GM12878 (cell line): ENCODE data around the gene TOP3A. TPM values are rescaled to one million over a fixed set of nuclear protein-coding genes. Genes with fewer than 3 reads are reported as not detected.

Experiments used
- ATAC-seq: fragments of 200-7000 bp; cut with Tn5 transposase; 3 replicates; pipeline ENCODE4 v1.9.1; 2020; ENCODE audit warnings: mild to moderate bottlenecking, moderate library complexity
- BruUV-seq: library from RNA; stranded (reverse); fragments of 400-500 nt; replicated peaks from 2 replicates; lab custom pipeline; 2021; lab: Mats Ljungman, UMichigan
- CTCF ChIA-PET: fragments of 300-600 bp; sonication (Branson Sonifier 250); formaldehyde crosslinking; extraction: SDS; loops from one replicate; lab custom pipeline; 2021; ENCODE audit warnings: inconsistent platforms; lab: Yijun Ruan, JAX
- POLR2A ChIA-PET: fragments of 350-600 bp; formaldehyde crosslinking; extraction: SDS; loops from one replicate; lab custom pipeline; 2021; ENCODE audit warnings: inconsistent platforms; lab: Charles Lee
- RAD21 ChIA-PET: fragments of 300-600 bp; sonication (Branson Sonifier 250); formaldehyde crosslinking; loops from one replicate; lab custom pipeline; 2023; ENCODE audit warnings: antibody characterized with exemption; ENCODE audit not compliant: unreplicated experiment; lab: Charles Lee
- SMC1A ChIA-PET: fragments of 300-600 bp; sonication (Branson Sonifier 250); formaldehyde crosslinking; loops from one replicate; lab custom pipeline; 2023; ENCODE audit not compliant: unreplicated experiment, uncharacterized antibody; lab: Charles Lee
- DNase-seq: peaks from one replicate; pipeline ENCODE4 v3.0.0-alpha.2; 2011; ENCODE audit warnings: low read depth, low spot score
- FAIRE-seq: peaks from 3 replicates; lab custom pipeline; 2011; peaks lifted over from hg19 to GRCh38; lab: Jason Lieb, UNC
- H2AFZ ChIP-seq: 2 replicates; pipeline ENCODE4 v1.6.0; 2011; ENCODE audit warnings: low read depth, low read length, control low read depth; ENCODE audit not compliant: control insufficient read depth
- H3K27ac ChIP-seq: 2 replicates; pipeline ENCODE4 v1.5.1; 2011; ENCODE audit warnings: control low read depth; ENCODE audit not compliant: control insufficient read depth, insufficient read depth
- H3K27me3 ChIP-seq, 2 experiments: replicated peaks in 1 of 2; 2 replicates each; pipeline versions ENCODE4 v1.6.0 to v1.6.1; 2011; ENCODE audit warnings: low read length in 1 of 2; ENCODE audit not compliant: control insufficient read depth in 2 of 2, insufficient read depth in 2 of 2
- H3K36me3 ChIP-seq, 2 experiments: 2 replicates each; pipeline ENCODE4 v1.5.1; 2011; ENCODE audit warnings: low read length in 1 of 2; ENCODE audit not compliant: control insufficient read depth in 2 of 2, insufficient read depth in 2 of 2
- H3K4me1 ChIP-seq: 2 replicates; pipeline ENCODE4 v1.6.1; 2011; ENCODE audit warnings: mild to moderate bottlenecking, low read length, moderate library complexity, mixed read lengths; ENCODE audit not compliant: control insufficient read depth, insufficient read depth
- H3K4me2 ChIP-seq: 2 replicates; pipeline ENCODE4 v1.6.0; 2011; ENCODE audit warnings: control low read depth; ENCODE audit not compliant: control insufficient read depth, insufficient read depth
- H3K4me3 ChIP-seq: fragments of 200-600 bp; sonication (generic); 2 replicates; pipeline ENCODE4 v1.5.1; 2016
- H3K79me2 ChIP-seq: 2 replicates; pipeline ENCODE4 v1.6.0; 2011; ENCODE audit warnings: low read length; ENCODE audit not compliant: control insufficient read depth, insufficient read depth
- H3K9ac ChIP-seq: 2 replicates; pipeline ENCODE4 v1.8.0; 2011; ENCODE audit warnings: low read length, control low read depth, mixed read lengths; ENCODE audit not compliant: control insufficient read depth, insufficient read depth
- H3K9me3 ChIP-seq: replicated peaks from 3 replicates; pipeline ENCODE4 v1.5.1; 2011; ENCODE audit warnings: mild to moderate bottlenecking, low read length; ENCODE audit not compliant: control insufficient read depth, insufficient read depth
- H4K20me1 ChIP-seq: 2 replicates; pipeline ENCODE4 v1.6.0; 2011; ENCODE audit not compliant: control insufficient read depth, insufficient read depth
- BCL11A ChIP-seq: IDR thresholded peaks from 2 replicates; pipeline ENCODE4 v1.6.1; 2011; ENCODE audit warnings: low read depth, low read length
- BRCA1 ChIP-seq: IDR thresholded peaks from 2 replicates; pipeline ENCODE4 v1.6.1; 2011; ENCODE audit warnings: low read depth, low read length, improper control_type of control experiment
- CREB1 ChIP-seq: IDR thresholded peaks from 2 replicates; pipeline ENCODE4 v1.6.1; 2012; ENCODE audit warnings: low read depth, mild to moderate bottlenecking, inconsistent platforms
- HCFC1 ChIP-seq: fragments of 150-350 bp; IDR thresholded peaks from 2 replicates; pipeline ENCODE4 v1.6.1; 2014; ENCODE audit warnings: low read length
- HDAC2 ChIP-seq: fragments of 200-600 bp; sonication (generic); IDR thresholded peaks from 2 replicates; pipeline ENCODE4 v1.6.1; 2017
- IKZF1 ChIP-seq: fragments of 450-650 bp; conservative IDR thresholded peaks from 2 replicates; pipeline ENCODE4 v1.6.1; 2017; ENCODE audit warnings: antibody characterized with exemption, mild to moderate bottlenecking
- MAX ChIP-seq: IDR thresholded peaks from 2 replicates; pipeline ENCODE4 v1.6.1; 2012; ENCODE audit warnings: low read depth, low read length, improper control_type of control experiment
- MTA2 ChIP-seq: fragments of 450-650 bp; IDR thresholded peaks from 2 replicates; pipeline ENCODE4 v1.6.1; 2016; ENCODE audit warnings: low read depth, mild to moderate bottlenecking, moderate library complexity
- MXI1 ChIP-seq: fragments of 150-350 bp; IDR thresholded peaks from 2 replicates; pipeline ENCODE4 v1.6.1; 2011; ENCODE audit warnings: low read depth, mild to moderate bottlenecking, inconsistent platforms, low read length, improper control_type of control experiment
- MYB ChIP-seq: fragments of 150-350 bp; IDR thresholded peaks from 2 replicates; pipeline ENCODE4 v1.6.1; 2014; ENCODE audit warnings: mild to moderate bottlenecking, low read depth, low read length, borderline replicate concordance
- NRF1 ChIP-seq: conservative IDR thresholded peaks from 2 replicates; pipeline ENCODE4 v1.6.1; 2011; ENCODE audit warnings: mild to moderate bottlenecking, low read depth, low read length, improper control_type of control experiment
- PAX5 ChIP-seq: IDR thresholded peaks from 2 replicates; pipeline ENCODE4 v1.6.1; 2011; ENCODE audit warnings: low read depth, low read length, borderline replicate concordance
- PKNOX1 ChIP-seq: fragments of 450-650 bp; IDR thresholded peaks from 2 replicates; pipeline ENCODE4 v1.6.1; 2016; ENCODE audit warnings: mild to moderate bottlenecking
- REST ChIP-seq: IDR thresholded peaks from 2 replicates; pipeline ENCODE4 v1.6.1; 2012; ENCODE audit warnings: mild to moderate bottlenecking, low read depth, low read length
- SIN3A ChIP-seq: IDR thresholded peaks from 2 replicates; pipeline ENCODE4 v1.6.1; 2012; ENCODE audit warnings: low read depth, low read length, improper control_type of control experiment
- SMARCA5 ChIP-seq: fragments of 450-650 bp; IDR thresholded peaks from 2 replicates; pipeline ENCODE4 v1.6.1; 2017; ENCODE audit warnings: mild to moderate bottlenecking
- SPI1 ChIP-seq: IDR thresholded peaks from 2 replicates; pipeline ENCODE4 v1.6.1; 2011; ENCODE audit warnings: low read depth, mild to moderate bottlenecking, low read length, moderate library complexity, borderline replicate concordance; ENCODE audit not compliant: insufficient read depth
- SUZ12 ChIP-seq: fragments of 200-600 bp; sonication (generic); IDR thresholded peaks from one replicate; pipeline ENCODE4 v1.6.1; 2018; ENCODE audit warnings: antibody characterized with exemption, mild to moderate bottlenecking; ENCODE audit not compliant: unreplicated experiment
- TCF7 ChIP-seq: IDR thresholded peaks from 2 replicates; pipeline ENCODE4 v1.6.1; 2014; ENCODE audit warnings: antibody characterized with exemption, borderline replicate concordance
- ZNF384 ChIP-seq: IDR thresholded peaks from 2 replicates; pipeline ENCODE4 v1.6.1; 2012; ENCODE audit warnings: low read depth, mild to moderate bottlenecking, low read length, improper control_type of control experiment, borderline replicate concordance
- WGBS: methylation state at CpG from one replicate; pipeline ENCODE4 v1.1.6; 2016; ENCODE audit warnings: low lambda C conversion rate; ENCODE audit not compliant: insufficient replicate concordance, insufficient coverage; ENCODE audit errors: missing lambda C conversion rate; 5-methylcytosine and 5-hydroxymethylcytosine counted together
- in situ Hi-C: fragments of 300-500 bp; cut with MboI; formaldehyde crosslinking; loops from 9 replicates; pipeline ENCODE4 v1.14.3; 2018; ENCODE audit warnings: mixed read lengths
- intact Hi-C: fragments of 100-400 bp; cut with micrococcal nuclease; formaldehyde crosslinking; loops from one replicate; pipeline ENCODE4 v1.14.2; 2022; ENCODE audit not compliant: unreplicated experiment
- polyA plus RNA-seq, 11 experiments: library from polyadenylated mRNA; depleted of rRNA in 4 of 11; unstranded in 6 of 11; stranded (reverse) in 5 of 11; fragments of >200 nt; fragmentation: Nextera tagmentation in 4 of 11; fragmentation: Illumina TruSeq in 1 of 11; extraction: Ambion mirVana in 4 of 11; extraction: Trizol in 1 of 11; gene quantifications; 1 replicate in 1 of 11; 2 replicates in 10 of 11; pipeline versions ENCODE4 v1.2.1 to v1.2.3, GENCODE V29; 2011 to 2016; ENCODE audit warnings: inconsistent platforms in 2 of 11, missing spikeins in 2 of 11, low read depth in 1 of 11
- total RNA-seq, 4 experiments: library from RNA; depleted of rRNA in 3 of 4; stranded (reverse); fragments of >200 nt in 3 of 4; fragmentation: Illumina TruSeq in 1 of 4; extraction: Trizol in 1 of 4; gene quantifications; 2 replicates each; pipeline versions ENCODE4 v1.2.1 to v1.2.3, GENCODE V29; 2013 to 2021

Gene TOP3A
- total and polyA plus RNA-seq, 10 of the 15 experiments (the other 5 are each of a cell fraction or from before 2014, with no cell fraction given), result 4.2 to 51.9 (median 31.8) TPM

GRCh38 chr17:18318117-18318516, 3.3 kb upstream of the TOP3A start:
- Histone ChIP-seq H3K27ac (no peak overlapping the region), H3K79me2 (peaks cover 56% of the 10 kb centered on the region), H3K9me3 (no peaks in the 10 kb centered on the region), H3K36me3 (peaks cover 0 to 8% of the 10 kb centered on the region in 2 experiments; a peak in 2 of 4 replicates)
- BruUV-seq, result no TSS peak
- DNase-seq, result no peak
- WGBS, result 99% methylated on average over 7 of the region's 7 CpGs
- TF ChIP-seq SIN3A (no peak), HDAC2 (no peak), BCL11A (no peak), MXI1 (no peak), PAX5 (no peak), MYB (no peak), ZNF384 (no peak), BRCA1 (no peak), PKNOX1 (no peak), HCFC1 (no peak), IKZF1 (no peak), SPI1 (no peak), CREB1 (no peak), SMARCA5 (no peak), REST (no peak), TCF7 (no peak), MAX (no peak), MTA2 (no peak), NRF1 (no peak), SUZ12 (no peak)
- TF ChIP-seq, all 136 proteins: peak for 0
- no peaks in the 10 kb centered on the region for H3K27me3 ChIP-seq
- POLR2A ChIA-PET, result no interaction called here
- CTCF ChIA-PET, result no interaction called here
- peaks cover 22% of the 10 kb centered on the region for H3K4me1 ChIP-seq
- in situ Hi-C loops (no loop called here), intact Hi-C loops (loop anchor here (5.0 kb wide), 1 partner anchor 136 kb away; the partner anchor contains the start of gene ALKBH5)
- H3K9ac ChIP-seq, result no peak overlapping the region
- no peak overlapping the region for H2AFZ ChIP-seq
- no peak for ATAC-seq
- SMC1A ChIA-PET, result no interaction called here
- no peak for FAIRE-seq
- RAD21 ChIA-PET, result no interaction called here
- H3K4me2 ChIP-seq, result peak overlapping the region; percentile 70
- peaks cover 8% of the 10 kb centered on the region; the same call in 1 of the 2 replicates for H4K20me1 ChIP-seq
- H3K4me3 ChIP-seq, result peak overlapping the region; percentile 48; the same call in 1 of the 2 replicates
